ENCODE data around the gene MYCN. TPM values are rescaled to one million over a fixed set of nuclear protein-coding genes. Genes with fewer than 3 reads are reported as not detected.

Gene MYCN
- total RNA-seq, 6 donors from 2014 or later: 0.20 to 0.67 (median 0.52) TPM; not detected in 3

GRCh38 chr2:15893689-15894480, 46.5 kb upstream of the MYCN start:
- H3K36me3 ChIP-seq: no peaks in the 10 kb centered on the region
- no peaks in the 10 kb centered on the region for H3K27me3 ChIP-seq
- no peak overlapping the region for H3K27ac ChIP-seq
- DNase-seq (no peak), ATAC-seq (ENCODE audit: low FRiP score in 2 of 2) (no peak)
- H3K4me1 ChIP-seq: no peaks in the 10 kb centered on the region
- no peak overlapping the region for H3K4me3 ChIP-seq
- H3K9me3 ChIP-seq: peaks cover 4 to 9% (median 6%) of the 10 kb centered on the region in 4 donors
- WGBS, 2 donors: 88 to 93% methylated on average over 7 of the region's 7 CpGs
- TF ChIP-seq POLR2A (IDR thresholded peaks at IDR 0.05) (no peak), POLR2AphosphoS5 (IDR thresholded peaks at IDR 0.05) (no peak), EP300 (IDR thresholded peaks at IDR 0.05) (no peak), CTCF (IDR thresholded peaks at IDR 0.05) (no peak)

GRCh38 chr2:15894481-15895144, 45.7 kb upstream of the MYCN start:
- no peak overlapping the region for H3K27ac ChIP-seq
- no peak for TF ChIP-seq POLR2AphosphoS5 (IDR thresholded peaks at IDR 0.05)
- no peak for TF ChIP-seq CTCF (IDR thresholded peaks at IDR 0.05)
- no peak for TF ChIP-seq EP300 (IDR thresholded peaks at IDR 0.05)
- TF ChIP-seq POLR2A (IDR thresholded peaks at IDR 0.05): no peak
- ATAC-seq (ENCODE audit: low FRiP score in 2 of 2) (no peak), DNase-seq (no peak)
- H3K4me1 ChIP-seq: no peaks in the 10 kb centered on the region
- 76 to 83% methylated on average over 8 of the region's 8 CpGs for whole genome bisulfite sequencing, 2 donors
- H3K4me3 ChIP-seq: no peak overlapping the region
- peaks cover 4 to 9% (median 6%) of the 10 kb centered on the region in 4 donors for H3K9me3 ChIP-seq
- H3K36me3 ChIP-seq: no peaks in the 10 kb centered on the region
- H3K27me3 ChIP-seq: no peaks in the 10 kb centered on the region

GRCh38 chr2:15895615-15896469, 44.5 kb upstream of the MYCN start:
- H3K9me3 ChIP-seq: peaks cover 4 to 9% (median 6%) of the 10 kb centered on the region in 4 donors
- ATAC-seq (ENCODE audit: low FRiP score in 2 of 2): no peak
- H3K4me3 ChIP-seq: no peak overlapping the region
- no peaks in the 10 kb centered on the region for H3K4me1 ChIP-seq
- TF ChIP-seq CTCF (IDR thresholded peaks at IDR 0.05): no peak
- TF ChIP-seq EP300 (IDR thresholded peaks at IDR 0.05): no peak
- no peak for TF ChIP-seq POLR2AphosphoS5 (IDR thresholded peaks at IDR 0.05)
- TF ChIP-seq POLR2A (IDR thresholded peaks at IDR 0.05): no peak
- 84 to 86% methylated on average over 7 of the region's 7 CpGs for WGBS, 2 donors
- no peak overlapping the region for H3K27ac ChIP-seq
- no peak for DNase-seq
- H3K36me3 ChIP-seq: no peaks in the 10 kb centered on the region
- no peaks in the 10 kb centered on the region for H3K27me3 ChIP-seq

GRCh38 chr2:15896859-15897258, 43.5 kb upstream of the MYCN start:
- H3K4me3 ChIP-seq: no peak overlapping the region
- H3K4me1 ChIP-seq: no peaks in the 10 kb centered on the region
- ATAC-seq (ENCODE audit: low FRiP score in 2 of 2) (no peak), DNase-seq (no peak)
- no peak for TF ChIP-seq POLR2A (IDR thresholded peaks at IDR 0.05)
- TF ChIP-seq CTCF (IDR thresholded peaks at IDR 0.05): no peak
- TF ChIP-seq POLR2AphosphoS5 (IDR thresholded peaks at IDR 0.05): no peak
- TF ChIP-seq EP300 (IDR thresholded peaks at IDR 0.05): no peak
- WGBS, 2 donors: 89 to 97% methylated on average over 4 of the region's 4 CpGs
- H3K27ac ChIP-seq: no peak overlapping the region
- no peaks in the 10 kb centered on the region for H3K27me3 ChIP-seq
- peaks cover 4 to 9% (median 6%) of the 10 kb centered on the region in 4 donors for H3K9me3 ChIP-seq
- H3K36me3 ChIP-seq: no peaks in the 10 kb centered on the region
